ENCODE measurements around the gene CDH4. TPM values are rescaled to one million over a fixed set of nuclear protein-coding genes. Genes with fewer than 3 reads are reported as not detected.

CDH4 gene
- total RNA-seq, 1 experiment from 2014 or later, result 0.13 TPM

DNA sequence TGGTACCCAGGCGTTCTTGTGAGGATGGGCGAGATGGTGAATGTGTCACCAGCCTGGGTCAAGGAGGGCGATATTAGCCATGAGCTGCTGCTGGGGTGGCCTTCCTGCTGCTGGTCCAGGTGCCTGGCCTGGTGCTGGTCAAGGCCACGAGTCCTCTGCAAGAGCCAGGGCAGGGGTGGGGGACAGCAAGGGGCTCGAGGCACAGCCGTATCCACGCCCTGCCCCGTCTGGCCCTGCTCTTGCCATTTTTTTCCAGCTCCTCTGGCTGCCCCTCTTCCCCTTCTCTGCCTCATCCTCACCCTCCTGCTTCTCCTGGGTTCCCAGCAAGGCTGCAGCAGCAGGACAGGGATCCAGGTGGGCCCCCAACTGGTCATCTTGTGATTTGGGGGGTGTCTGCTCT, 51.2 kb downstream of the CDH4 start:
- no peak overlapping the region for H3K4me3 ChIP-seq
- peaks cover 6% of the 10 kb centered on the region; the same call in 1 of the 2 replicates for H3K27me3 ChIP-seq (replicated peaks)
- H3K27ac ChIP-seq, result no peak overlapping the region
- no peaks in the 10 kb centered on the region for H3K36me3 ChIP-seq
- H3K4me1 ChIP-seq (replicated peaks), result peaks cover 2% of the 10 kb centered on the region
- H3K9me3 ChIP-seq (replicated peaks), result no peaks in the 10 kb centered on the region
- DNase-seq (ENCODE audit: low read depth in 1 of 2, low spot score in 2 of 2), result no peak

DNA sequence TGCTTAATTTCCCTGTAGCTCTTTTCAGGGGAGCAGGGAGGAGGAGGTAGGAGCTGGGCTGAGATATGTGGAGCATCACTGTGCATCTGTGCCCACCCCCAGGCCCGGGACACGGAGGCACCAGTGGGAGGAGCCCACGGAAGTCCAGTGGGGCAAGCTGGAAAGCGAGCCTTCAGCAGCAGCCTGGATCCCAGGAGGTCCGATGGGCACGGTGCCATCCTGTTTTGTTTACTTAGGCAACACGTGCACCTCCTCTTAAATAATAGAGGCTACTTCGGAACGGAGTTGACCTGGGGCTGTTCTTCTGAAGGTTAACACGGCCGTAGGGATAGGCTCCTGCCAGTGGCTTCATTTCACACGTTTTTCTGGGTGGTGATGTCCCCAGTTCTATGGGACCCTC, 51.6 kb downstream of the CDH4 start:
- DNase-seq (ENCODE audit: low read depth in 1 of 2, low spot score in 2 of 2), result no peak
- H3K9me3 ChIP-seq (replicated peaks), result no peaks in the 10 kb centered on the region

DNA sequence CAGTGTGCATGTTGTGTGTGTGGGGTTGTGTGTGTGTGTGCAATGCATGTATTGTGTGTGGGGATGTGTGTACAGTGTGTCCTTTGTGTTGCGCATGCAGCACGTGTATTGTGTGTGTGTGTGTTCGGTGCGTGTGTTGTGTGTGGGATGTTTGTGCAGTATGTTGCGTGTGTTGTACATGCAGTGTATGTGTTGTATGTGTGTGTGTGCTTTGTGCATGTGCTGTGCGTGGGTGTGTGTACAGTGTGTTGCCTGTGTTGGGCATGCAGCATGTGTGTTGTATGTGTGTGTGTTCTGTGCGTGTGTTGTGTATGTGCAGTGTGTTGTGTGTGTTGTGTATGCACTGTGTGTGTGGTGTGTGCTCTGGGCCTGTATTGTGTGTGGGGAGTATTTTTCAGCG, 52.7 kb downstream of the CDH4 start:
- no peaks in the 10 kb centered on the region for H3K4me1 ChIP-seq (replicated peaks)
- peaks cover 12% of the 10 kb centered on the region for H3K27me3 ChIP-seq (replicated peaks)
- H3K4me3 ChIP-seq, result no peak overlapping the region
- H3K27ac ChIP-seq, result no peak overlapping the region
- no peak for DNase-seq (ENCODE audit: low read depth in 1 of 2, low spot score in 2 of 2)
- H3K9me3 ChIP-seq (replicated peaks), result no peaks in the 10 kb centered on the region
- no peaks in the 10 kb centered on the region for H3K36me3 ChIP-seq

More for the DNA sequence above, 51.6 kb downstream of the CDH4 start:
- H3K4me1 ChIP-seq (replicated peaks), result no peaks in the 10 kb centered on the region
- no peaks in the 10 kb centered on the region for H3K36me3 ChIP-seq
- no peak overlapping the region for H3K4me3 ChIP-seq
- H3K27ac ChIP-seq, result no peak overlapping the region
- H3K27me3 ChIP-seq (replicated peaks), result peaks cover 11% of the 10 kb centered on the region

DNA sequence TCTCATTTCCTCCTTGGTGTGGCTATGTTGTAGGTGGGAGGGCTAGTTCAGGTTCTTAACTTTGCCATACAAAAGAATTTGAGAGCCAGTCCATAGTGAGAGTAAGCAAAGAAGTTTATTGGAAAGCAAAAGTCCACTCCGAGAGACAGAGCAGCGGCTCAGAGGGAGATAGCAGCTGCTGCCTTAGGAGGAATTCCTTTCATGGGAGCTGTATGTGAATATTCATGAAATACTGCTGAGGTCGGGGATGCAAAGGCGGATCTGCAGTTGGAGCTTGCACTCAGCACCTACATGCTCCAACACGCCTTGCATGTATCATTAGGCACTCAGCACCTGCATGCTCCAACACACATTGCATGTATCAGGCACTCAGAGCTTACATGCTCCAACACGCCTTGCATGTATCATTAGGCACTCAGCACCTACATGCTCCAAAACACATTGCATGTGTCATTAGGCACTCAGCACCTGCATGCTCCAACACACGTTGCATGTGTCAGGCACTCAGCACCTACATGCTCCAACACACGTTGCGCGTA, 54.9 kb downstream of the CDH4 start:
- Histone ChIP-seq H3K36me3 (no peaks in the 10 kb centered on the region), H3K4me1 (replicated peaks) (no peaks in the 10 kb centered on the region), H3K27me3 (replicated peaks) (peaks cover 12% of the 10 kb centered on the region), H3K9me3 (replicated peaks) (no peaks in the 10 kb centered on the region), H3K27ac (no peak overlapping the region), H3K4me3 (no peak overlapping the region)
- DNase-seq (ENCODE audit: low read depth in 1 of 2, low spot score in 2 of 2), result no peak

DNA sequence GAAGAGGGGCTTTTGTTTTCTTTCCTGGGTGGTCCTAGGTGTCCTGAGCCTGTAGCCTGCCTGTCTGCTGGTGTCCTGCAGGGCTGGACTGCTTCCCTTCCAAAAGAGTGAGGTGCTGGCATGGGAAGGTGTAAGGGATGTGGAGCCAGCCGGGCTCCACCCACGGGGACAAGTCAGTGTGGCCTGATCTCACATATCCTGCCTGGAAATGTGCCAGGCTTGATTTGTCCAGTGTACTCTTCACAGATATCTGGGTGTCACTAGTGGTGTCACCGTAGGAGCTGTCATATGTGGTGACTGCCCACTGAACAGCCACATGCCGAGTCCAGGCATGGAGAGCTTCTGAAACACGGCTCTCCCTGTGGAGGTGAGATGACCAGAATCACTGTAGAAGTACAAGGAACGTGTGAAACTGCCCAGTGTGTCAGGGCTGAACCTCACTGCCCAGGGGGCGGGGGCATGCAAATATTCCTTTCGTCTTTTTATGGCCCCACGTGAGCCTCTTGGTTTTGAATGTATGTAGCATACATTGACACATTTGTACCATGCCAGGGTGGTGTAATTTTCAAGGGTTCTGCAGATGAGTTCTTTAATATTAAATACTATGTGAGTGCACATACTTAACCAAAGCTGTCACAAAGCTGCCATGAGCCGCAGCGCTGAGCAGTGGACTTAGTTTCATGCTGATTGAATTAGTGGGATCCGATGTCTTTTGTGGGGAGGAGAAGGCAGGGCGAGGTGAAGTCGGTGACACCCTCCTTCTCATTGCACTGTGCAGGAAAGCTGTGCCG, 55.8 kb downstream of the CDH4 start:
- H3K27me3 ChIP-seq (replicated peaks), result peaks cover 12% of the 10 kb centered on the region
- H3K9me3 ChIP-seq (replicated peaks), result no peaks in the 10 kb centered on the region
- H3K36me3 ChIP-seq, result no peaks in the 10 kb centered on the region
- no peak overlapping the region for H3K4me3 ChIP-seq
- no peaks in the 10 kb centered on the region for H3K4me1 ChIP-seq (replicated peaks)
- no peak for DNase-seq (ENCODE audit: low read depth in 1 of 2, low spot score in 2 of 2)
- no peak overlapping the region for H3K27ac ChIP-seq

DNA sequence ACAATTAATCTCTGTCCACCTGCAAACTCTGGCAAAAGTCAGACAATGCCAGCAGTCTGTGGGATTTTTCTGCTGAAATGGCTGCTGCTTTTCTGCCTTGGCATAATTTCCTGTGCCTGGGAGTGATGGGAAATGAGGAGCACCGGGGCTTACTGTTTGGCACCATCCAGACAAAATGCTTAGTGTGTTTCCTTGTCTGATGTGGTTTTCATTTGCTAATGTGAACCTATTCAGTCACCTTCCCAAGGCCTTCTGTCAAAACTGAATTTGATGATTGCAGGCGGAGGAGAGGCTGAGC, 56.4 kb downstream of the CDH4 start:
- Histone ChIP-seq H3K27ac (no peak overlapping the region), H3K36me3 (no peaks in the 10 kb centered on the region), H3K9me3 (replicated peaks) (no peaks in the 10 kb centered on the region), H3K4me1 (replicated peaks) (no peaks in the 10 kb centered on the region), H3K4me3 (no peak overlapping the region), H3K27me3 (replicated peaks) (peaks cover 12% of the 10 kb centered on the region)
- no peak for DNase-seq (ENCODE audit: low read depth in 1 of 2, low spot score in 2 of 2)

DNA sequence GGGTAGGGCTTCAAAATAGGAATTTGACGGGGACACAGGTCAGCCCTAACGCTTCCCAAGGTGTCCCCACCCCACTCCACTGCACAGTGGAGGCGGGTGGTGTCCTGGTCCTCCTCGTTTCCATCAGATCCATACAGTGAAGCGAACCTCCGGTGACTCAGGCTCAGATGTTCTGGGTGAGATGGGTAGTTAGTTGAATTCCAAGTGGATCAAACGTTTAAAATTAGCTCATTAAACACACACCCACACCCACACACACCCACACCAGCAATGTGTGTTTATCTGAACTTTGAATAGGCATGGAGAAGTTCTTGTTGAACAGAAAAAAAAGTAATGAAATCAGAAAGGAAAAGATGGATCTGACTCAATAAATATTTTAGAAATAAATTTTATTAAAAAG, 58.9 kb downstream of the CDH4 start:
- no peaks in the 10 kb centered on the region for H3K36me3 ChIP-seq
- no peak overlapping the region for H3K27ac ChIP-seq
- peaks cover 12% of the 10 kb centered on the region for H3K27me3 ChIP-seq (replicated peaks)
- no peak overlapping the region for H3K4me3 ChIP-seq
- no peak for DNase-seq (ENCODE audit: low read depth in 1 of 2, low spot score in 2 of 2)
- no peaks in the 10 kb centered on the region for H3K4me1 ChIP-seq (replicated peaks)
- H3K9me3 ChIP-seq (replicated peaks), result no peaks in the 10 kb centered on the region

DNA sequence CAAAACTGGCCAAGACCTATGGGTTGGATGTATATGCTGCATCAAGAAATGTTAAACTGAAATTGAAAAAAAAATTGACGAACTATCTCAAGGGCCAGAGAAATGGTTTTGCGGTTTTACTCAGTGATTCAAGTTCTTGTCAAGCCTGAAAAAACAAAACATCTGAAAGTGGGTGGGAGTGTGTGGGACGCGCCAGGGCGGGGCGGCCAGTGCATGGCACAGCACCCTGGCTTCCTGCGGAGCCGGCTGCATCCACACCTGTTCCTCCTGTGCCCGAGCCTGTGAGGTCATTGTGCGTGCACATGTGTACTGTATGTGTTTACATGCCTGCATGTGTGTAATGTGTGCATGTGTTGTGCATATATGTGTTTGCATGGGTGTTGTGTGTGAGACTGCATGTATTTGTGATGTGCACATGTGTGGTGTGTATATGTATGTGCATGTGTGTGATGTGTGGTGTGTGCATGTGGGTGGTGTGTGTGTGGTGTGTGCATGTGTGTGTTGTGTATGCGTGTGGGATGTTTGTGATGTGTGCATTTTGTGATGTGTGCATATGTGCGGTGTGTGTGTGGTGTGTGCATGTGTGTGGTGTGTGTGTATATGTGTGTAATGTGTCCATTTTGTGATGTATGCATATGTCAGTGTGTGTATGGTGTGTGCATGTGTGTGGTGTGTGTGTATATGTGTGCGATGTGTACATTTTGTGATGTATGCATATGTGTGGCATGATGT, 59.8 kb downstream of the CDH4 start:
- no peak overlapping the region for H3K4me3 ChIP-seq
- H3K4me1 ChIP-seq (replicated peaks), result no peaks in the 10 kb centered on the region
- DNase-seq (ENCODE audit: low read depth in 1 of 2, low spot score in 2 of 2), result no peak
- peaks cover 14% of the 10 kb centered on the region for H3K27me3 ChIP-seq (replicated peaks)
- no peak overlapping the region for H3K27ac ChIP-seq
- no peaks in the 10 kb centered on the region for H3K9me3 ChIP-seq (replicated peaks)
- H3K36me3 ChIP-seq, result no peaks in the 10 kb centered on the region

DNA sequence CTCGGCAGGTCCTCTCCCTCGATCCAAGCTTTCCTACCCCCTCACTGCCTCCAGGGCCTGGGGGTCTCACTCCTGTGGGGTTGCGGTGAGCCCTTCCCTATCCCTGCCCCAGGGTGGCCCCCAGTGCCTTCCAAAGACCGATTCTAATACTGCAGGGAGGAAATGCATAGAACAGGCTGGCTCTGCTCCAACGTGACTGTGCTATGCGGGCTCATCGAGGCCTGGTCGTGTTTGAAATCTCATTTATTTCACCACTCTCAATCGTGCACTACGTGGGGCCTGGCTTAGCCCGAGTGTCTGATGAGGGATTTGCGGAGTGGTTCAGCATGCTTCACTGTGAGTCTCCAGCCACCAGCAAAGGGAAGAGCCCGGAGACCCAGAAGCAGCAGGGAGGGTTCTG, 60.9 kb downstream of the CDH4 start:
- H3K9me3 ChIP-seq (replicated peaks), result no peaks in the 10 kb centered on the region
- no peak overlapping the region for H3K4me3 ChIP-seq
- H3K36me3 ChIP-seq, result no peaks in the 10 kb centered on the region
- H3K27ac ChIP-seq, result no peak overlapping the region
- DNase-seq (ENCODE audit: low read depth in 1 of 2, low spot score in 2 of 2), result no peak
- H3K4me1 ChIP-seq (replicated peaks), result no peaks in the 10 kb centered on the region
- H3K27me3 ChIP-seq (replicated peaks), result peaks cover 10% of the 10 kb centered on the region

DNA sequence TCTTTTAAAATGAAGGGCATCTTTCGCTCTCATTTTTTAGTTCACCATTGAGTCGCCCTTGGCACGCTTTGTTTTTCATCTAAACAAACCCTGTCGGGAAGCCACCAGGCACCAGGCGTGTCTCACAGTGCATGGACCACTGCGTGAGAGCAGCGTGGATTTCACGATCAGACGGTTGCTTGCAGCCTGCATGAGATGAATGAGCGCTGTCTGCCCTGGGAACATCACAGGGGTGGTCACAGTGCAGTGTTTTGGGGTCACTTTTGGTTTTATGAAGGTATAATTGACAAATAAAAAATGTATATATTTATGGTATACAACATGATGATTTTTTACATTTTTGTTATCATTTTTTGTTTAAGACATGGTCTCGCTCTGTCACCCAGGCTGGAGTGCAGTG, 61.3 kb downstream of the CDH4 start:
- Histone ChIP-seq H3K27ac (no peak overlapping the region), H3K27me3 (replicated peaks) (peaks cover 6% of the 10 kb centered on the region), H3K4me3 (no peak overlapping the region), H3K36me3 (no peaks in the 10 kb centered on the region), H3K9me3 (replicated peaks) (no peaks in the 10 kb centered on the region), H3K4me1 (replicated peaks) (no peaks in the 10 kb centered on the region)
- no peak for DNase-seq (ENCODE audit: low read depth in 1 of 2, low spot score in 2 of 2)

DNA sequence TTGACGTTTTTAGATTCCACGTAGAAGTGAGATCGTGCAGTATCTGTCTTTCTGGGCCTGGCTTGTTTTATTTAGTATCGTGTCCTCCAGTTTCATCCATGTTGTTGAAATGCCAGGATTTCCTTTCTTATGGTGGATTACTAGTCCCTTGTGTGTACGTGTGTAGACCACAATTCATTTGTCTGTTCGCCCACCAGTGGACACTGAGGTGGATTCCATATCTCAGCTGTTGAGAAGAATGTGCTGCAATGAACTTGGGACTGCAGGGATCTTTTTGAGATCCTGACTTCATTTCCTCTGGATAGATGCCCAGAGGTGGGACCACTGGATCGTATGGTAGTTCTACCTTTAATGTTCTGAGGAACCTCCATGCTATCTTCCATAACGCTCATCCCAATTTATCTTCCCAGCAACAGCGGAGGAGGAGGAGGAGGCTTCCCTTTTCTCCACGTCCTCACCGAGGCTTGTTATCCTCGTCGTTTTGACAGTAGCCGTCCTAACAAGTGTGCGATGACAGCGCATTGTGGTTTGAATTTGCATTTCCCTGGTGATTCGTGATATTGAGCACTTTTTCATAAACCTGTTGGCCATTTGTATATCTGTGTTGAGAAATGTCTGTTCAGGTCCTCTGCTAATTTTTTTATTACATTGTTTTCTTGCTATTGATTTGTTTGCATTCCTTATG, 62.4 kb downstream of the CDH4 start:
- no peak overlapping the region for H3K27ac ChIP-seq
- no peaks in the 10 kb centered on the region for H3K36me3 ChIP-seq
- no peak overlapping the region for H3K4me3 ChIP-seq
- no peaks in the 10 kb centered on the region for H3K4me1 ChIP-seq (replicated peaks)
- H3K27me3 ChIP-seq (replicated peaks), result 0 out of 2 replicates have a peak, but pooled peaks cover 2% of the 10 kb centered on the region
- H3K9me3 ChIP-seq (replicated peaks), result no peaks in the 10 kb centered on the region
- DNase-seq (ENCODE audit: low read depth in 1 of 2, low spot score in 2 of 2), result no peak

DNA sequence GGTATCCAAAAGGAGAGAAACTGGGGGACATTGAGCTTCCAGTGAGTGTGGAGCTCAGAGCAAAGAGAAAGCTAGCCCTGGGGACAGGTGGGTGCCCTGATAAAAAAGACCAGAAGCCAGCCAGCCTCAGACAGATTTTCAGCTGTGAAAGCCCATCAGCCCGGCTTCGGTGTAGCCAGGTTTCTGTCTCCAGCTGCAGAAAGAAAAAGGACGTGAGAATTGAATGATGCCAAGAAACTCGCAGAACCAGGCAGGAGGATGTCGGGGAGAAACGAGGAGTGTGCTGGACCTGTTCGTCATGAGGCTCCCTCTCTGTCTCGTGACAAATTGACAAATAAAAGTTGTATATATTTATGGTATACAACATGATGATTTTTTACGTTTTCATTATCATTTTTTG, 63.3 kb downstream of the CDH4 start:
- Histone ChIP-seq H3K36me3 (no peaks in the 10 kb centered on the region), H3K9me3 (replicated peaks) (no peaks in the 10 kb centered on the region), H3K27me3 (replicated peaks) (0 out of 2 replicates have a peak, but pooled peaks cover 2% of the 10 kb centered on the region), H3K27ac (no peak overlapping the region), H3K4me3 (no peak overlapping the region), H3K4me1 (replicated peaks) (no peaks in the 10 kb centered on the region)
- DNase-seq (ENCODE audit: low read depth in 1 of 2, low spot score in 2 of 2), result no peak

DNA sequence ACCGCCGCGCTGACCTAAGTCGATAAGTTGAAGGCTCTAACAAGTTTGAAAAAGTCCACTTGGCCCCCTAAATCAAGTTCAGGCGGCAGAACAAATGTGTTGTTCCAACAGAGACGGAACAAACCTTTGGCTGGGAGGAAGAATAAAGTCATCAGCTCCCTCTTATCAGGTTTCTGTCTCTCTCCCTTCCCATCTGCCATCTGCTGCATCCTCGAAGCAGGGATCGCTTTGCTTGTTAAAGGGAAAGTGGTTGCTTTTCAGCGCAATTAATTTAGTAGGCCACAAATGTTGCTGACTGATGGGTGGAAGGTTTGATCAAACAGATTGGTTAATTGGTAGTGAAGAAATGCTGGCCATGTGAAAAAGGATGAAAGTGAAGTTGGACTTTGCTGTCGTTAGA, 64.3 kb downstream of the CDH4 start:
- no peaks in the 10 kb centered on the region for H3K4me1 ChIP-seq (replicated peaks)
- H3K9me3 ChIP-seq (replicated peaks), result no peaks in the 10 kb centered on the region
- DNase-seq (ENCODE audit: low read depth in 1 of 2, low spot score in 2 of 2), result no peak

More for the DNA sequence above, 64.3 kb downstream of the CDH4 start:
- Histone ChIP-seq H3K36me3 (no peaks in the 10 kb centered on the region), H3K27me3 (replicated peaks) (0 out of 2 replicates have a peak, but pooled peaks cover 2% of the 10 kb centered on the region), H3K27ac (no peak overlapping the region), H3K4me3 (no peak overlapping the region)
